WI38 (cell line): ENCODE results near the gene MMP10.
A peak's percentile ranks its signal among the peaks of the same experiment; 100 is the strongest.

ENCODE experiments used
- H3K4me3 ChIP-seq: 2 replicates; pipeline ENCODE4 v1.5.1; 2011; ENCODE audit warnings: low read depth, mild to moderate bottlenecking, control low read depth, low read length
- TF ChIP-seq, protein P1 (sequence below): IDR thresholded peaks from 2 replicates; pipeline ENCODE4 v1.5.1; 2012; ENCODE audit warnings: low read depth, mild to moderate bottlenecking, control low read depth, low read length

Gene MMP10

DNA sequence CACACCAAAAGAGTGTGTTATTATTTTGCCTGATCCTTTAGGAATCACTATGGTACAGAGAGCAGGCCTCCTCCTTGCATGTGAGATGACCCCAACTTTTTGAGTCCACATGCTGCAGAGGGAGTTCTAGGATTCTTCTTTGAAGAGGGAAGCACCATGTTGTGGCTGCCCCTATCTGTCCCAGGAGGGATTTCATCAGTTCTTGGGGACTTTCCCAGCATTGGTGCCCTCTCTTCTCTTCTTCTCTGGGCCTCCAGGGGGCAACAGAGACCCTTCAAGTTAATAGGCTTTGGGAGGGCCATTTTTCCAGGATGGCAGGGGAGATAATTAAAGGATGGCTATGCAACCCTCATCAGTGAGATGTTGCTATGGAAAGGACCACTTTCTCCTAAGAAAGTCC lies 14.0 kb upstream of the MMP10 start:
- TF ChIP-seq, protein P1, sequence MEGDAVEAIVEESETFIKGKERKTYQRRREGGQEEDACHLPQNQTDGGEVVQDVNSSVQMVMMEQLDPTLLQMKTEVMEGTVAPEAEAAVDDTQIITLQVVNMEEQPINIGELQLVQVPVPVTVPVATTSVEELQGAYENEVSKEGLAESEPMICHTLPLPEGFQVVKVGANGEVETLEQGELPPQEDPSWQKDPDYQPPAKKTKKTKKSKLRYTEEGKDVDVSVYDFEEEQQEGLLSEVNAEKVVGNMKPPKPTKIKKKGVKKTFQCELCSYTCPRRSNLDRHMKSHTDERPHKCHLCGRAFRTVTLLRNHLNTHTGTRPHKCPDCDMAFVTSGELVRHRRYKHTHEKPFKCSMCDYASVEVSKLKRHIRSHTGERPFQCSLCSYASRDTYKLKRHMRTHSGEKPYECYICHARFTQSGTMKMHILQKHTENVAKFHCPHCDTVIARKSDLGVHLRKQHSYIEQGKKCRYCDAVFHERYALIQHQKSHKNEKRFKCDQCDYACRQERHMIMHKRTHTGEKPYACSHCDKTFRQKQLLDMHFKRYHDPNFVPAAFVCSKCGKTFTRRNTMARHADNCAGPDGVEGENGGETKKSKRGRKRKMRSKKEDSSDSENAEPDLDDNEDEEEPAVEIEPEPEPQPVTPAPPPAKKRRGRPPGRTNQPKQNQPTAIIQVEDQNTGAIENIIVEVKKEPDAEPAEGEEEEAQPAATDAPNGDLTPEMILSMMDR = peak; percentile 51
- no peak overlapping the region for H3K4me3 ChIP-seq

DNA sequence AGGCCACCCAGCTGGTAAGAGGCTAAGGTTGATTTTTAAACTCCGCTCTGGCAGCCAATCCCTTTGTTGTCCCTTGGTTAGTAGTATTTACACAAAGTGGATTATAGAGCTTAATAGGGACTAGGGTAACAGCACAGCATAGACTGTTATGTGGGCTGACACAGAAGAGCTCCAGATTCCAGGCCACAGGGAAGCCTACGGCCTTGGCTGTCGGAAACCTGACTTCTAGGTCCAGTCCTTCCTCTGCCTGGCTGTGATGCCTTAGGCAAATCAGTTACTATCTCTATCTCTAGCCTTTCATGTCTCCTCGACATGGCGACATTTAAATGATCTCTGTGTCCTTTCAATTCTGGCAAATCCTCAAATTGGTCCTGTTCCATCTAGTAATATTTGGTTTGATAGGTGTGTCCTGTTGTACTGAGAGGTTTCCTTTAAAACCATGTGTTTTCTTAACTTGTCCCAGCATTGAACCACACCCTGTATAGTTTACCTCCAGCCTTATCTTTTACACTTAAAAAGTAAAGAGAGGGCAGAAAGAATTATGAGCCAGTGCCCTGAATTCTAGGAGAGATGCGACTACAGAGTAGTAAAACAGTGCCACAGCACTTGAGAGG lies 13.4 kb upstream of the MMP10 start:
- no peak overlapping the region for H3K4me3 ChIP-seq
- TF ChIP-seq, protein P1 = no peak

DNA sequence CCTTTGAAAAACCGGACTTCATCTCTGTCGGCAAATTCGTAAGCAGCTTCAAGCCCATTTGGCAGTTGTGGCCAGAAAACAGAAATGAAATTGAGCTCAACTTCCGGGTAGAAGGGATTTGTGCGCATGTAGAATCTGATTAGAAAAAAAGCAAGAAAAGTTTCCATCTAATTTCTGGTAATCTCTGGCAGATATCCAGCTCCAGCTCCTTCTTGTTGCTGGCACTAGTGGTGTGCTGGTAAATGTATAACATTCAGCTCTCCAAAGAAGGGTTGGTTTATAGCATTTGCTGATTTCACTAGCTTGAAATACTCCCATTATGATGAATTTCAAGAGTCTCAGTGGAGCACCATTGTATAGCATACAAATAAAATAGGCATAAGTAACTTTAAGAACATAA lies 12.2 kb upstream of the MMP10 start:
- TF ChIP-seq, protein P1 = no peak
- H3K4me3 ChIP-seq = no peak overlapping the region

DNA sequence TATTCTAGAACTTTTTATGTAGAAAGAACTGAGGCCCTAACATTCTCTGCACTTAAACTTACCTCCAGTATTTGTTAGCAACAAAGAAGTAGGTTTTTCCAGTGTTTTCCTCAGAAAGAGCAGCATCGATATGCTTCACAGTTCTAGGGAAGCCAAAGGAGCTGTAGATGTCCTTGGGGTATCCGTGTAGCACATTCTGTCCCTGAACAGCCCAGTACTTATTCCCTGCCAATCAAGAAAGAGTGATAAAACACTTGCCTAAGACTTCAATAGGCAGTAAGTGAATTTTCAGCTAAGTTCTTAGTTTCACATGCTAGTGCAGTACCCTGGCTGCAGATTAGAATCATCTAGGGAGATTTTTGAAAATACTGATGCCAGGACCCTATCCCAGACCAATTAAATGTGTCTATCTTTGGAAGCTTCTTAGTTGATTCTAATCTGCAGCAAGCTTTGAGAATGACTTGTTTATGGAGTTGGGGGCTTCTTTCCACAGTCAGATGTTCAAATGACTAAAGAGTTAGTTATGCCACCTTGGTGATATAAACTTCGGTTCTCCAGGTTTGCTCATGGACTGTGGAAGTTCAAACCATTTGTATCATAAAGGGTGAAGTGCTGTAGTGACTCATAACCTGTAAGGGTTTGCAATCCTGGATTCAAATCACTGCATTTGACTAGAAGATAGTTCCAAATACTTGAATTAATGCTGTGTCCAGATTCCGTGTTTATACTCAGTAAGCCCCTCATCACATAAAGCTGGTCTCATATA lies 11.0 kb upstream of the MMP10 start:
- H3K4me3 ChIP-seq = no peak overlapping the region

DNA sequence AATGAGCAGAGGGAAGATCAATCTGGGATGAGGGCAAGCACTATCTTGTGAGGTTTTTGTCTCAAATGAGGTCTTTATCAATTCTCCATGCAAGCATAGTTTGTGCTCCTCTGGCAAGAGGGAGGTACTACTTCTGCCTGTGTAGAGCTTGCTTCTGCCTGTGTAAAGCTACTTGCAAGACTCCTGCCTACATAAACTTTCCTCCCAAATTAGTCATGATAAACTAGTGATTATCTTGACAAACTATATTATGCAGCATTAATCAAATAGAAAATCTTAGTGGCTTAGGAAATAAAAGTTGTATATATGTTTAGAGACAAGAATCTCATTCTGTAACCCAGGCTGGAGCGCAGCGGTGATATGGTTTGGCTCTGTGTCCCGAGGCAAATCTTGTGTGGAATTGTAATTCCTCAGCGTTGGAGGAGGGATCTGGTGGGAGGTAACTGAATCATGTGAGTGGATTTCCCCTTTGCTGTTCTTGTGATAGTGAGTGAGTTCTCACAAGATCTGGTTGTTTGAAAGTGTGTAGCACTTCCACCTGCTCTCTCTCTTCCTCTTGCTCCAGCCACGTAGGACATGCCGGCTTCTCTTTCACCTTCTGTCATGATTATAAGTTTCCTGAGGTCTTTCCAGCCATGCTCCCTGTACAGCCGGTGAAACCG lies 8.0 kb upstream of the MMP10 start:
- H3K4me3 ChIP-seq = no peak overlapping the region
- TF ChIP-seq, protein P1 = no peak

More for the DNA sequence above, 11.0 kb upstream of the MMP10 start:
- TF ChIP-seq, protein P1 = no peak

DNA sequence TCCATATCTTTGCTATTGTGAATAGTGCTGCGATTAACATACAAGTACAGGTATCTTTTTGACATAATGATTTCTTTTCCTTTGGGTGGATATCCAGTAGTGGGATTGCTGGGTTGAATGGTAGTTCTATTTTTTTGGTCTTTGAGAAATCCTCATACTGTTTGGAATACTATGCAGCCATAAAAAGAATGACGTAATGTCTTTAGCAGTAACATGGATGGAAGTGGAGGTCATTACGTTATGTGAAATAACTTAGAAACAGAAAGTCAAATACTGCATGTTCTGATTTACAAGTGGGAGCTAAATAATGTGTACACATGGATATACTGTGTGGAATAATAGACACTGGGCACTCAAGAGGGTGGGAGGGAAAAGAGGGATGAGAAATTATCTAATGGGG lies 4.0 kb upstream of the MMP10 start:
- TF ChIP-seq, protein P1 = no peak
- no peak overlapping the region for H3K4me3 ChIP-seq

DNA sequence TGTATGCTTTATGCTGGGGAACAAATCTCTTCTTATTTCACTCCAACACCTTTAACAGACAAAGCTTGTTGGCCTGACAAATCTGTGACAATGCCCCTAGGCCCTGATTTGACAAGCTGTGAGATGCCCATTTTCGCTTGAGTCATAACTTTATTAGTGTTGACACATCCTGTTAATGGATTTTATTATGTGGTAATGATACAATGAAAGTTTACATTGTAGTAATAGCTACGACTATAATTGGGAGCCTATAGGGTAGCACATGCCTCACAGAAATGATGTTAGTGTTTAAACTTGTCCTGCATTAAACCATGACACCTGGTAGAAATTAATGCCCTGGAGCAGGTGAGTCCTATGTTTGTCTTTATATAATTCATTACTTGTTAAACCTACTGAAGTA lies 3.3 kb upstream of the MMP10 start:
- TF ChIP-seq, protein P1 = no peak
- no peak overlapping the region for H3K4me3 ChIP-seq
